ENCODE data around the gene OSBPL2.

DNA sequence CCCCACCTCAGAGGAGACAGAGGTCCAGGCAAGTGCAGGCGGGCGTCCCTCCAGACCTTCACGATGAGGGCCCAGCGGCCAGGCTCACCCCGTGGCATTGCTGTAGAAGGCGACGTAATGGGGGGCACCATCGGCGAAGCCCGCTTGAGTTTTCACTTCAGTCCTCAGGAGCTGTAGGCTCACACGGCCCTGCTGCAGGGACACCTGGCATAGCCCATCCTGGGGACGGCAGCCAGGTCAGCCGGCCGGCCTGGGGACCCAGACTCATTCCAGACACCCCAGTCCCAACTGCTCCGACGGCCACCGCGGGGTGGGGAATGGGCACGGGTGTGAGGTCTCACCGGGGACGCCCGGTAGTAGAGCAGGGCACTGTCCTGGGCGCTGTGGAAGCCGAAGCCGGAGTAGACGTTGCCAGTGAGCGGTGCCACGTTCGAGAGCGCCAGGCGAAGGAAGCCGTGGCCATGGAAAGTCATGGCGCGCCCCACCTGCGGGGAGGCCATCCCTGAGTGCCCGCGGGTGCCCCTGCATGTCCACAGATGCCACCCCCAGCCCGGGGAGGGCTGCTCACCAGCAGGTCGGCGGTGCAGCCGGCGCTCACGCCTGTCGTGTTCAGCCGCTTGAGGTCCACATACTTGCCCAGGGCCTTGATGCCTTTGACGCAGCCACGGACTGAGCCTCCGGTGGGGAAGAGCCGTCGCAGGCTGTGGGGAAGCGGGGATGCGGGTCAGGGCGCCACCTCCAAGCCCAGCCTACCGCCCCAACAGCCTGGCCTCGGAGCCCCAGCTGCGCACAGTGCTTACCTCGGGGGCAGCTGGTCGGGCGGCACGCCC is 73.7 kb downstream of the OSBPL2 start:
- TF ChIP-seq POLR2A (IDR thresholded peaks at IDR 0.05; ENCODE audit: low read depth, low read length) (no peak), EZH2 (IDR thresholded peaks at IDR 0.05; ENCODE audit: borderline replicate concordance, low read depth, low read length, severe bottlenecking) (no peak), GATA2 (IDR thresholded peaks at IDR 0.05; ENCODE audit: insufficient read depth, insufficient read length, low read depth, low read length) (no peak)
- TF ChIP-seq, protein P1, sequence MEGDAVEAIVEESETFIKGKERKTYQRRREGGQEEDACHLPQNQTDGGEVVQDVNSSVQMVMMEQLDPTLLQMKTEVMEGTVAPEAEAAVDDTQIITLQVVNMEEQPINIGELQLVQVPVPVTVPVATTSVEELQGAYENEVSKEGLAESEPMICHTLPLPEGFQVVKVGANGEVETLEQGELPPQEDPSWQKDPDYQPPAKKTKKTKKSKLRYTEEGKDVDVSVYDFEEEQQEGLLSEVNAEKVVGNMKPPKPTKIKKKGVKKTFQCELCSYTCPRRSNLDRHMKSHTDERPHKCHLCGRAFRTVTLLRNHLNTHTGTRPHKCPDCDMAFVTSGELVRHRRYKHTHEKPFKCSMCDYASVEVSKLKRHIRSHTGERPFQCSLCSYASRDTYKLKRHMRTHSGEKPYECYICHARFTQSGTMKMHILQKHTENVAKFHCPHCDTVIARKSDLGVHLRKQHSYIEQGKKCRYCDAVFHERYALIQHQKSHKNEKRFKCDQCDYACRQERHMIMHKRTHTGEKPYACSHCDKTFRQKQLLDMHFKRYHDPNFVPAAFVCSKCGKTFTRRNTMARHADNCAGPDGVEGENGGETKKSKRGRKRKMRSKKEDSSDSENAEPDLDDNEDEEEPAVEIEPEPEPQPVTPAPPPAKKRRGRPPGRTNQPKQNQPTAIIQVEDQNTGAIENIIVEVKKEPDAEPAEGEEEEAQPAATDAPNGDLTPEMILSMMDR (IDR thresholded peaks at IDR 0.05; ENCODE audit: extremely low read depth in 1 of 2, insufficient read depth in 1 of 2, low read depth in 1 of 2, low read length in 2 of 2) = no peak

Data from endothelial cell of umbilical vein (primary cell).